Natural killer cell (primary cell): ENCODE measurements around the gene CEP70. TPM values are rescaled to one million over a fixed set of nuclear protein-coding genes. Genes with fewer than 3 reads are reported as not detected.
A peak's percentile ranks its signal among the peaks of the same experiment; 100 is the strongest.
"Not testable (repeated sequence)": the region's sequence is repeated elsewhere in the genome, so short reads cannot be mapped to it uniquely, and the experiment has no call there.

Experiments used
- ATAC-seq, 3 donors: fragments of 150-1000 bp in 2 of 3; fragments of 200-7000 bp in 1 of 3; cut with Tn5 transposase; 1 replicate in 1 of 3; 2 replicates in 2 of 3; pipeline ENCODE4 v1.10.0; 2021; ENCODE audit warnings: mild to moderate bottlenecking in 2 of 3, moderate library complexity in 2 of 3
- DNase-seq, 2 donors: peaks; one replicate each; pipeline versions ENCODE4 v3.0.0 to v3.0.0-alpha.2; 2013 to 2021; ENCODE audit warnings: mixed read lengths in 1 of 2
- H3K27ac ChIP-seq: one replicate; pipeline ENCODE4 v1.5.1; 2013; ENCODE audit warnings: mild to moderate bottlenecking, low read length
- H3K27me3 ChIP-seq: one replicate; pipeline ENCODE4 v1.6.1; 2013; ENCODE audit warnings: low read length; ENCODE audit not compliant: control insufficient read depth, insufficient read depth
- H3K36me3 ChIP-seq: one replicate; pipeline ENCODE4 v1.6.1; 2013; ENCODE audit warnings: low read length; ENCODE audit not compliant: control insufficient read depth, insufficient read depth
- H3K4me1 ChIP-seq: one replicate; pipeline ENCODE4 v1.6.1; 2013; ENCODE audit warnings: low read length; ENCODE audit not compliant: control insufficient read depth, insufficient read depth
- H3K4me3 ChIP-seq: one replicate; pipeline ENCODE4 v1.5.1; 2013; ENCODE audit warnings: low read length
- H3K9me3 ChIP-seq: one replicate; pipeline ENCODE4 v1.6.1; 2013; ENCODE audit warnings: low read length; ENCODE audit not compliant: control insufficient read depth, insufficient read depth
- H3K27ac Mint-ChIP-seq, 2 donors: one replicate each; pipeline ENCODE4 v1.8.0; 2022; ENCODE audit warnings: mild to moderate bottlenecking in 2 of 2, mixed read lengths in 2 of 2, moderate library complexity in 1 of 2
- H3K27me3 Mint-ChIP-seq, 2 donors: one replicate each; pipeline ENCODE4 v1.8.0; 2022; ENCODE audit warnings: low read depth in 2 of 2, mixed read lengths in 2 of 2
- H3K36me3 Mint-ChIP-seq: one replicate; pipeline ENCODE4 v1.8.0; 2022; ENCODE audit warnings: mixed read lengths
- H3K4me1 Mint-ChIP-seq, 2 donors: one replicate each; pipeline ENCODE4 v1.8.0; 2022; ENCODE audit warnings: mixed read lengths in 2 of 2
- H3K4me3 Mint-ChIP-seq: one replicate; pipeline ENCODE4 v1.8.0; 2022; ENCODE audit warnings: mild to moderate bottlenecking, moderate library complexity, mixed read lengths
- H3K9me3 Mint-ChIP-seq, 2 donors: one replicate each; pipeline ENCODE4 v1.8.0; 2022; ENCODE audit warnings: mixed read lengths in 2 of 2
- CTCF ChIP-seq: fragments of 200-600 bp; IDR thresholded peaks from one replicate; pipeline ENCODE4 v1.8.0; 2022; ENCODE audit warnings: antibody characterized with exemption
- WGBS: methylation state at CpG from one replicate; pipeline ENCODE4 v1.1.7; 2013; ENCODE audit warnings: missing lambda C conversion rate; ENCODE audit not compliant: insufficient coverage; 5-methylcytosine and 5-hydroxymethylcytosine counted together
- intact Hi-C: fragments of 100-400 bp; cut with micrococcal nuclease; formaldehyde crosslinking; loops from one replicate; pipeline ENCODE4 v1.14.2; 2022
- total RNA-seq, 4 donors: library from RNA; stranded (reverse); fragments of 120-200 nt in 1 of 4; gene quantifications; one replicate each; pipeline versions ENCODE4 v1.2.3 to v1.2.4, GENCODE V29; 2013 to 2022

CEP70 gene
- total RNA-seq, 3 donors from 2014 or later (not counting 1 experiment from before 2014, with no cell fraction given), result 17.0 to 23.9 (median 22.7) TPM

DNA sequence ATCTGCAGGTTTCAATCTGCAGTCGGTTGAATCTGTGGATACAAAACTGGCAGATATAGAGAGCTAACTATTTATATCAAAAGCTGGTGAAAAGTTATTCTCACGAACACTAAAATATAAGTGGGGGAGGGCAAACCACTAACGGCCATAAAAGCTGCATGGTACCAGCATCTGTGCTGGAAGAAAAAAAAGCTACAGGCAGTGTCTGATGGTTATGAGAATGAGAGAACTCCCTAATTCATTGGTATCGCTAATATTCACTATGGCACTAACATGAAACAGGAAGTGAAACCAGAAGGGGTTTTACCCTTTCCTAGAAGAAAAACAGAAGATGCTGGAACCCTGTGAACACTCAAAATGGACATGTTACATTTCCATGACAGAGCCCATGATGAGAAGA lies 15.9 kb downstream of the CEP70 start:
- H3K27ac ChIP-seq, result no peak overlapping the region
- no peaks in the 10 kb centered on the region for H3K4me1 ChIP-seq
- intact Hi-C loops, result no loop called here
- Mint-ChIP-seq H3K27ac (peak overlapping the region; percentile 13 to 51), H3K9me3 (no peaks in the 10 kb centered on the region), H3K4me1 (peaks cover 10 to 15% of the 10 kb centered on the region in 2 donors), H3K4me3 (peak overlapping the region; percentile 70), H3K27me3 (no peaks in the 10 kb centered on the region), H3K36me3 (no peaks in the 10 kb centered on the region)
- no peaks in the 10 kb centered on the region for H3K36me3 ChIP-seq
- H3K9me3 ChIP-seq, result no peaks in the 10 kb centered on the region
- ATAC-seq (peak in 1 of 3 donors; percentile 54), DNase-seq (peak in 1 of 2 donors; percentile 15)
- WGBS, result 0% methylated on average over 2 of the region's 4 CpGs
- no peaks in the 10 kb centered on the region for H3K27me3 ChIP-seq
- H3K4me3 ChIP-seq, result peak overlapping the region; percentile 16
- no peak for TF ChIP-seq CTCF

DNA sequence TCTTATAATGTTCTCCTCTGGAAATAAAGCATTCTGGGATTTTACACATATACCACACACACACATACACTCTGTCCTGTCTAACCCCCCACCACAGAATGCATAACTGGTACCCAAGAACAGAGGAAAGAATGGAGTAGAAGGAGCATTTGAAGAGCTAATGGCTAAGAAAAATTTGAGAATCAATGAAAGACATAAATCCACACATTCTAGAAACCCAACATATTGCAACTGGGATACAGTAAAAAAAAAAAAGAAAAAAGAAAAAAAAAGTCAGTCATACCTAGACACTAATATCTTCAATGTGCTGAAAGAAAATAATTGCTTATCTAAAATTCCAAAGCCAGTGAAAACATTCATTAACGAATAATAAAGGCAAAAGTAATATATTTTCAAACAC lies 20.9 kb downstream of the CEP70 start:
- Mint-ChIP-seq H3K36me3 (no peaks in the 10 kb centered on the region), H3K27me3 (no peaks in the 10 kb centered on the region), H3K9me3 (no peaks in the 10 kb centered on the region), H3K4me3 (no peak overlapping the region), H3K27ac (no peak overlapping the region), H3K4me1 (peaks cover 3 to 7% of the 10 kb centered on the region in 2 donors)
- Histone ChIP-seq H3K27me3 (no peaks in the 10 kb centered on the region), H3K4me3 (no peak overlapping the region), H3K36me3 (peaks cover 2% of the 10 kb centered on the region), H3K9me3 (no peaks in the 10 kb centered on the region), H3K4me1 (no peaks in the 10 kb centered on the region), H3K27ac (no peak overlapping the region)
- intact Hi-C loops, result no loop called here
- ATAC-seq (no peak), DNase-seq (no peak)
- no CpG with 5 or more reads among the region's 1 CpG for WGBS
- no peak for TF ChIP-seq CTCF

DNA sequence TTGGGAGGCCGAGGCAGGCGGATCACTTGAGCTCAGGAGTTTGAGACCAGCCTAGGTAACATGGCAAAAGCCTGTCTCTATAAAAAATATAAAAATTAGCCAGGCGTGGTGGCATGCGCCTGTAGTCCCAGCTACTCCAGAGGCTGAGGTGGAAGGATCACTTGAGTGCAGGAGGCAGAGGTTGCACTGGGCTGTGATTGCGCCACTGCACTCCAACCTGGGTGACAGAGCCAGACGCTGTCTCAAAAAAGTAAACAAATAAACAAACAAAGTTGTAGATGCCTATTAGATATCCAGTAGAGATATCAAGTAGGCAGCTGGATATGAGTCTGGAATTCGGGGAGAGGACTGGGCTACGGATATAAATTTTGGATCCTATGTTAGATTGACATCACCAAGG lies 24.4 kb downstream of the CEP70 start:
- intact Hi-C loops, H3K27me3 ChIP-seq, H3K4me1 ChIP-seq, H3K36me3 Mint-ChIP-seq, H3K36me3 ChIP-seq, H3K27ac ChIP-seq, H3K9me3 ChIP-seq, ATAC-seq, H3K27ac Mint-ChIP-seq, H3K4me3 Mint-ChIP-seq, H3K27me3 Mint-ChIP-seq, DNase-seq, H3K9me3 Mint-ChIP-seq, H3K4me3 ChIP-seq, H3K4me1 Mint-ChIP-seq: not testable (repeated sequence)
- 95% methylated on average over 7 of the region's 8 CpGs for WGBS

- intact Hi-C loops, result no loop called here
- TF ChIP-seq CTCF, result no peak
- H3K27ac ChIP-seq, result no peak overlapping the region
- no peaks in the 10 kb centered on the region for H3K9me3 ChIP-seq
- H3K4me3 ChIP-seq, result no peak overlapping the region
- Mint-ChIP-seq H3K4me1 (no peaks in the 10 kb centered on the region), H3K9me3 (no peaks in the 10 kb centered on the region), H3K4me3 (no peak overlapping the region), H3K27ac (no peak overlapping the region), H3K36me3 (no peaks in the 10 kb centered on the region), H3K27me3 (no peaks in the 10 kb centered on the region)
- H3K27me3 ChIP-seq, result no peaks in the 10 kb centered on the region
- no peaks in the 10 kb centered on the region for H3K4me1 ChIP-seq
- DNase-seq, result no peak
- 82% methylated on average over 1 of the region's 2 CpGs for WGBS
- H3K36me3 ChIP-seq, result peaks cover 2% of the 10 kb centered on the region
- no peak for ATAC-seq
Measured at GRCh38 chr3:138569090-138569489, 25.0 kb downstream of the CEP70 start.
